OCI-LY7 (cell line): ENCODE measurements around the gene C9.

Experiments
- EZH2phosphoT487 ChIP-seq: fragments of 200-600 bp; sonication (generic); IDR thresholded peaks from 2 replicates; pipeline ENCODE4 v1.6.1; 2018; ENCODE audit warnings: low read depth, borderline replicate concordance, mild to moderate bottlenecking, mixed run types, antibody characterized with exemption, low read length, moderate library complexity, mixed read lengths
- TF ChIP-seq, protein P1 (sequence below): fragments of 200-600 bp; sonication (generic); conservative IDR thresholded peaks from 2 replicates; pipeline ENCODE4 v1.5.1; 2014; ENCODE audit warnings: mild to moderate bottlenecking, antibody characterized with exemption, low read length, moderate library complexity, mixed read lengths

DNA sequence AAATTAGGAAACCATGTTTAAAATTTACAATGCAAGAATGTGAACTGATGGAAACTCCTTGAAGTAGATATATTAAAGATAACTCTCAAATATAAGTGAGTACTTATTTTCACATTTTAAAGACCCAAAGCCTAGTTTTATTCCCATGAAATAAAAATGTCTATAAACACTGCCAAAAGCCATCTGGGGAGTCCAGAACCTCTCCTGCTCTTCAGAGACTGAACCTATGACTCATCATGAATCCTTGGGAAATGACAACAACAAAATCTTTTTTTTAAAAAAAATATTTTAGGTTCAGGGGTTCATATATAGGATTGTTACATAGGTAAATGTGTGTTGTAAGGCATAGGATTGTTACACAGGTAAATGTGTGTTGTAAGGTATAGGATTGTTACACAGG, 111.1 kb downstream of the C9 start:
- TF ChIP-seq, protein P1, sequence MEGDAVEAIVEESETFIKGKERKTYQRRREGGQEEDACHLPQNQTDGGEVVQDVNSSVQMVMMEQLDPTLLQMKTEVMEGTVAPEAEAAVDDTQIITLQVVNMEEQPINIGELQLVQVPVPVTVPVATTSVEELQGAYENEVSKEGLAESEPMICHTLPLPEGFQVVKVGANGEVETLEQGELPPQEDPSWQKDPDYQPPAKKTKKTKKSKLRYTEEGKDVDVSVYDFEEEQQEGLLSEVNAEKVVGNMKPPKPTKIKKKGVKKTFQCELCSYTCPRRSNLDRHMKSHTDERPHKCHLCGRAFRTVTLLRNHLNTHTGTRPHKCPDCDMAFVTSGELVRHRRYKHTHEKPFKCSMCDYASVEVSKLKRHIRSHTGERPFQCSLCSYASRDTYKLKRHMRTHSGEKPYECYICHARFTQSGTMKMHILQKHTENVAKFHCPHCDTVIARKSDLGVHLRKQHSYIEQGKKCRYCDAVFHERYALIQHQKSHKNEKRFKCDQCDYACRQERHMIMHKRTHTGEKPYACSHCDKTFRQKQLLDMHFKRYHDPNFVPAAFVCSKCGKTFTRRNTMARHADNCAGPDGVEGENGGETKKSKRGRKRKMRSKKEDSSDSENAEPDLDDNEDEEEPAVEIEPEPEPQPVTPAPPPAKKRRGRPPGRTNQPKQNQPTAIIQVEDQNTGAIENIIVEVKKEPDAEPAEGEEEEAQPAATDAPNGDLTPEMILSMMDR = no peak
- no peak for TF ChIP-seq EZH2phosphoT487
